GM19023 (cell line): ENCODE data around the gene MRGPRG.

ENCODE experiments used
- ATAC-seq: cut with Tn5 transposase; IDR thresholded peaks from one replicate; pipeline ENCODE4 v1.9.1; 2021; ENCODE audit warnings: mild to moderate bottlenecking, moderate library complexity; ENCODE audit not compliant: unreplicated experiment

Gene MRGPRG

DNA sequence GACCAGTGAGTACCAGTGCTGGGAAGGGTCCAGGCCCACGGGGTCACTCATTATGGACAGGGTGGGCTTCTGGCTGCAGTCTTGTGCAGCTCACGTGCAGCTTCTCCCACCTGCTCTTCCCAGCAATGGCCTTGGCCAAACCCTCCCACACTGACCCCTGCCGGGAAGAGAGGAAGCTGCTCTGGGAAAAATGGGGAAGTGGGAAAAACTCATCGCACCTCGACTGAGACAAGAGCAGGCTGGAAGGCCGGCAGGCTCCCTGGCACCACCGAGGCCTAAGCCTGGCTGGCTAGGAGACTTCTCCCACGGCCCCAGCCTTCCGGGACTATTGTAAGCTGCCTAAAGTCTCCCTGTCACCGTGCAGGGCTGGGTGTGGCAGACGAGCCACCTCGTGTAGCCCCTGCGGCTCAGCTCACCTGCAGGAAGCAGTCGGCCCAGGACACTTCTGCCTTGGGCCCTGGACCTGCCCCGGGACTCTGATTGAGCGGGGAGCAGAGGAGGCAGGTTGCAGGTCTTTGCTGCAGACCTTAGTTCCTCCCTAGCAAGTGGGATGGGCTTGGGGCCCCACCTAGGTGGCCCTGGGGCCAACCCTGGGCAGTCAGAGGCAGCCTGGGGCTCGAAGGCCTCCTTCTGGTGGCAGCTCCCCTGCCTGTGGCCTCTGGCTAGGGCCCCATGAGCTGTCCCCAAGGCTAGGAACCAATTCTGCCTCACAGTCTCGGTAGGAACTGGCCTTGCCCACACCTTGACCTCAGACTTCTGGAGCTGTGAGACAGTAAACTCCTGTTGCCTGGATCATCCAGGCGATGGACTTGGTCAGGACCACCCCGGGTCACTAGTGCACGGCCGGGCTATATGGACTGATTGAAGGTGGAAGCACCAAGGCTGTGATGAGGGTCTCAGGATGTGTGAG lies 23.1 kb downstream of the MRGPRG start:
- ATAC-seq, result no peak

DNA sequence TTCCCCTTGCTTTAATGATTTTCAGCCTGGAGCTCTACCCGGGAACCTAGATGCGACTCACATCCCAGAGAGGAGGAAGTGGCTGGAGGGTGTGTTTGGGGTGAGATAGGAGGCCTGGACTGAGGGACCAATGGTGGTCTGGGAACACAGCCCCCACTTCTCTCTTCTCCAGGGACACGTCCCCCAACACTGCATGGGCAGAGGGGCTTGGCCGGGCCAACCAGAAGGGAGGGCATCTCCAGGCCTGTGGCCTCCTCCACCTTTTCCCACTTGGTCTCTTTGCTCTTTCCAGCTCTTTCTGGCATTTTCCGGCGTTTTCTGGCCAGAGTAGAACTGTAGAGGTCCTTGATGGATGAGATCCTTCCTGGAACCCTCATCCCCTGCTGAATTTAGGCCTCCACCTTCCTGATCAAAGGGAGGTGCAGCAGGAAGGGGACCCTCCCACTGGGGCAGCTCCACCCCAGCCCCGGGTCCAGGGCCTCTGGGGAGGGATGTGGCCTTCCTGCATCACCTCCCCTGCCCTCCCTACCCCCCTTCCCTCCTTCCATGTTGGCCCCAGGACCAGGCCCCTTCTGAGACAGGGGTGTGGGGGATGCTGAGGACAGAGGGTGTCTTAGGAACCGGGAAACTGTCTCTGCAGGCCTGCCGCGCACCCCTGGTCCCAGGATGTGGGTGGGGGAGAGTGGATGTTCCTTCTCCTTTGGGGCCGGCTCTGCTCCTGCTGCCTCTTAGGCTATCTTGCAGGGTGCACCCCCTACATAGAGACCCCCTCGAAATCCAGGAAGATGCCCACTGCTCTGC lies 24.4 kb downstream of the MRGPRG start:
- no peak for ATAC-seq

DNA sequence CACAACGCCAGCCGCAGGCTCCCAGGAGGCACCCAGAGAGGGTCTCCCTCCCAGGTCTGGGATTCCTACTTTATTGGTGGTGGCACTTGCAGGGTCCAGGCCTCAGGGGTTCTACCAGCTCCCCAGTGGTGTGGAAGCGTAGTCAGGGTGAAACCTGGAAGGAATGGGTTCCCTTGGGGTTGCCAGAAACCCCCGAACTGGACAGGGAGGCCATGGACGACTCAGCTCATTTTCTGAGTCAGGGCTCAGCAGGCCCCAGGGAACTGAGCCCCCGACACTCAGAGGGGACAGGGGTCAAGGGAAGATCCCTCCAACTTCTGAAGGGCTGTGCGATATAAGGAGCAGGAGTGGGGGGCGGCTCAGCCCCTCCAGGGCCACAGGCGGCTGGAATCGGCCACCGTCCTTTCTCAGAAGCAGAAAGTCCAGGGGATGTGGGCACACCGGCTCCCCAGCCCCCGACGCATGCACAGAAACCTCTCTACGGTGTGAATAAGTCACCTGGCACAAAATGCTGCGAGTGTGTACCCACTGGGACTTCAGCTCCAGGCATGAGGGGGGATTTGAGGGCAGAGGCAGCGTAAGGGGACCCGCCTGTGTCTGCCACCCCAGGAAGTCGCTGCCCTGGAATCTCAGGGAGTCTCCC lies 25.1 kb downstream of the MRGPRG start:
- no peak for ATAC-seq

DNA sequence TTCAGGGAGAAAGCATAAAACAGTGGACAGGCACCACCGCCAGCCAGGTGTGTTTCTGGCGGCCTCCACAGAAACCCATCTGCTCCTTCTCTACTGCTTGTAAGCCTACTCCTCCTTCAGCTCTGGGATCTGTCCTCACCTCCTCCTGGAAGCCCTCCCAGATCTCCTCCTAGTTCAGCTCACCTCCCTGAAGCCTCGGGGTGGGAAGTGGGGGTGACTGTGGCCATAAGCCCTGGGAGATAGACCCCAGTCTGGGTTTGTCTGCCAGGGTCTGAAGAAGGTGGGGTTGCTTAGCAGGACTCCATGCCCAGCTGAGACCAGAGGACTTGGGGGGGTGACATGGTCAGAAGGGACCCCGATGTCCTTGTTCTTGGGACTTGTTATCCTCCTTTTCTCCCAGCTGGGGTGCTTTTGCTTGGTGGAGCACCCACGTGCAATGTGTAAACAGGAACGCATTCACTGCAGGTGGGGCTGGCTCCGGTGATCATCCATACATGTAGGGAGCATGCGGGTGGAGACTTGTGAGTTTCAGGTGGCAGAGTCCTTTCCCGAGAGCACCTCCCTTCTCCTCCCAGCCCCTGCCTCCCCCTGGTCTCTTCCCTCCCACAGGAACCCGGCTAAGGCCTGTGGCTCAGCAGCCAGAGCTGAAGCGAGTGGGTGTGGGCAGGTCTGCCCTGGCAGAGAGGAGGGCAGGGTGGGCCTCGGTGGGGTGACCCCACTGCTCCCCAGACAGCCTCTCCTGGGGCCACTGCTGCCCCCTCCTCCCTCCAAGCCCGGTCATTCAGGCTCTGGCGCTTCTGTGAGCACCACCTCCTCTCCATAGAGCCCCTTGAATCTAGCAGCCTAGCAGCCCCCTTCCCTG lies 25.9 kb downstream of the MRGPRG start:
- ATAC-seq, result no peak

DNA sequence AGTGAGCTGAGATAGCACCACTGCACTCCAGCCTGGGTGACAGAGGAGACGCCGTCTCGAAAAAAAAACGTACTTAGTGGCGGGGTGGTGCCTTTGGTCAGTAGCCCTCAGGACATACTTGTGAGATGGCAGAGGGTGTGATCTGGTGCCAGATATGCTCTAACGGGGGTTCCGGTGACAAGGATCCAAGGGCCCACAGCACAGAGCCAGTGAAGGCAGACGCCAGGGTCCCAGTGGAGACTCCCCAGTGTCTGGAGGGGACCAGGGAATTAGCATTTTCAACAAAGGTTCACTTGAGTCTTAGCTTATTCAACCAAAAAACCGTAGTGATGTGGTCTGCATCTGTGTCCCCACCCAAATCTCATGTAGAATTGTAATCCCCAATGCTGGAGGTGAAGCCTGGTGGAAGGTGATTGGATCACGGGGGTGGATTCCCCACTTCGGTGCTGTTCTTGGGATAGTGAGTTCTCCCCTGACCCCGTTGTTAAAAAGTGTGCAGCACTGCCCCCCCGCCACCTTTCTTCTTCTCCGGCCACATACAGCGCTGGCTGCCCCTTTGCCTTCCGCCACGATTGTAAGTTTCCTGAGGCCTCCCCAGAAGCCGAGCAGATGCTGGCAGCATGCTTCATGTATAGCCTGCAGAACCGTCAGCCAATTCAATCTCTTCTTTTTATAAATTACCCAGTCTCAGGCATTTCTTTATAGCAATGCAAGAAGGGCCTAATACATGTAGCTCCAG lies 26.9 kb downstream of the MRGPRG start:
- ATAC-seq, result no peak

DNA sequence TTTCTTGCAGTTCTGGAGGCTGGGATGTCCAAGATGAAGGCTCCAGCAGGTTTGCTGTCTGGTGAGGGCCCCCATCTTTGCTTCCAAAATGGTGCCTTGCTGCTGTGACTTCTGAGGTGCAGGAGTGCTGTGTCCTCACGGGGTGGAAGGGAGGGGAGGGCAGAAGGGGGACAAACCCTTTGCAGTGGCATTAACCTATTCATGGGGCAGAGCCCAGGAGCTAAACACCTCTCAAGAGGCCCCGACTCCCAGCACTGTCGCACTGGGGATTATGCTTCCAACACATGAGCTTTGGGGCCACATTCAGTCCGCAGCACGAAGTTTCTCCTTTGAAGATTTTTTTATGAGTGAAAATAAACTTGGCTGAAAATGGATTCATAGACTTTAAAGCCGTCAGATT lies 28.0 kb downstream of the MRGPRG start:
- no peak for ATAC-seq

DNA sequence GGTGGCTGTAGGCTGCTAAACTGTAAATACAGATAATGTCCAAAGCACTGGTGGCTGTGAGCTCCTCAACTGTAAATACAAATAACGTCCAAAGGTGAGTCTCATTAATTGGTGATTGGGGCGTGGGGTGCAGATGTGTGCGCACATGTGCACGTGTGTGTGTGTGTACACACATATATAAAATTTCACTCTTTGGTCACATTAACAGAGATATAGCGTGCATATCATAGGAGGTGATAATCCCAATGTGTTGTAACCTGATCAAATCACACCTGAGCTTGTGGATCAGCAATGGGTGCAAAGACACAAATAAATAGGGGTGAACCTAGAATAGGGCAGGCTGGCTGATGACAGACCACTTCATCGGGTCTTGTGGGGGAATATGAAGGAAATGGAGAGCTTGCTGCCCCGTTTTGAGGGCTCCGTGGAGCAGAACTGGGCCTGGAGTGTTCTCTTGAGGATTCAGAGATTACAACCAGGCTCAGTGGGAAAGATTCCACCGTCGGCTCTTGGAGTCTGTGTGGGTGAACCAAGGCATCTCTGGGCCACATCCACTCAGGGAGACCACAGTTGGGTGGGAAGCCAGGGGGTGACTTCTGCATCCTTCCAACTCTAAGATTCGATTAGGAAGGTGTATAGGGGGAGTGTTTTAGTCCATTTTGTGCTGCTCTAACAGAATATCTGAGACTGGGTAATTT lies 28.6 kb downstream of the MRGPRG start:
- ATAC-seq, result no peak

DNA sequence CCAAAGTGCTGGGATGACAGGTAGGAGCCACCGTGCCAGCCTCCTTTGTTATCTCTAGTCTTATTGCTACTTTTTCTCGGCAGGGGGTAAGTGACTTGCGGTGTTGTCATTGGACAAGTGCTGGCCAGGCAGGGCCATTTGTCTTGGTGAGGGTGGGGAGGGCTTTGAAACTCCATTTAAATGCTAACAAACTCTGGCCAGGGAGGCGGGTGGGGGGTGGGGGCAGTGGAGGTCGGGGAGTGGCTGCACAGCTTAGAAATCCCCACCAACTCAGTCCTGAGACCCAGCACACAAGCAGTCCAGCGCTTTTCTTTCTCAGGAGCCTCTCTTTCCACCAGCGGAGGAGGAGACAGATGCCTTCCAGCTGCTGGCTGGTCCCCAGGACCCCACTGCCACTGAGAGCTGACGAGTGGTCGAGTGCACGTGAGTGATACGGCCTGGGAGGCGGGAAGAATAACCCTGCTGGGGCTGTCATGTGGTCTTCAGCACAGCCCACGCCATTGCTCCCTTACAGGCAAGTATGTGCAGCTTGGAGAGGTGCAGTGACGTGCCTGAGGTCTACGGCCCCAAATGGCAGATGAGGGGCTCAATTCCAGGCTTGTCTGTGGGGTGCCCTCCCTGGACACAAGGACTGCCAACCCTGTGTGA lies 29.3 kb downstream of the MRGPRG start:
- ATAC-seq, result no peak

DNA sequence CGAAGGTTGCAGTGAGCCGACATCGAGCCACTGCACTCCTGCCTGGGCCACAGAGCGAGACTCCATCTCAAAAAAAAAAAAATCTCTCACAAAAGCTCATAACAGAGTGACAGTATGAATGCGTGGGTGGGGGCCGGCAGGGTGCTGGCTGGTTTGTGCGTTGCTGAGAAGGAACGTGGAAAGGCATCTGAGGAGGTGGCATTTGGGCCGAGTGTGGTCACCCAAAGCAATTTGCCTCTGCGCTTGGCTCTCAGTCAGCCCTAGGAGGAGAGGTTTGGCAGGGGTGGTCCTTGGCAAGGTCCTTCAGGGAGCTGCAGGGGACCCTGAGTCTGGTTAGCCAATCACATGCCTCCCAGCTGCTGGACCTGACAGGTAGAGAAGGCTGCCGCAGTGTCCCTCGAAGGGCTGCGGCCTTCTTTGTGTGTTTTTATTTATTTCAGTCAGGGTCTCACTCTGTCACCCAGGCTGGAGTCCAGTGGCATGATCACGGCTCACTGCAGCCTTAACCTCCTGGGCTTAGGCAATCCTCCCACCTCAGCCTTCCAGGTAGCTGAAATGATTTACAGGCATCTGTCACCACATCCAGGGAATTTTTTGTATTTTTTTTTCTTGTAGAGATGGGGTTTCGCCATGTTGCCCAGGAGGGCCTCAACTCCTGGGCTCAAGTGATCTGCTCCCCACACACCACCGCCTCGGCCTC lies 30.0 kb downstream of the MRGPRG start:
- no peak for ATAC-seq

DNA sequence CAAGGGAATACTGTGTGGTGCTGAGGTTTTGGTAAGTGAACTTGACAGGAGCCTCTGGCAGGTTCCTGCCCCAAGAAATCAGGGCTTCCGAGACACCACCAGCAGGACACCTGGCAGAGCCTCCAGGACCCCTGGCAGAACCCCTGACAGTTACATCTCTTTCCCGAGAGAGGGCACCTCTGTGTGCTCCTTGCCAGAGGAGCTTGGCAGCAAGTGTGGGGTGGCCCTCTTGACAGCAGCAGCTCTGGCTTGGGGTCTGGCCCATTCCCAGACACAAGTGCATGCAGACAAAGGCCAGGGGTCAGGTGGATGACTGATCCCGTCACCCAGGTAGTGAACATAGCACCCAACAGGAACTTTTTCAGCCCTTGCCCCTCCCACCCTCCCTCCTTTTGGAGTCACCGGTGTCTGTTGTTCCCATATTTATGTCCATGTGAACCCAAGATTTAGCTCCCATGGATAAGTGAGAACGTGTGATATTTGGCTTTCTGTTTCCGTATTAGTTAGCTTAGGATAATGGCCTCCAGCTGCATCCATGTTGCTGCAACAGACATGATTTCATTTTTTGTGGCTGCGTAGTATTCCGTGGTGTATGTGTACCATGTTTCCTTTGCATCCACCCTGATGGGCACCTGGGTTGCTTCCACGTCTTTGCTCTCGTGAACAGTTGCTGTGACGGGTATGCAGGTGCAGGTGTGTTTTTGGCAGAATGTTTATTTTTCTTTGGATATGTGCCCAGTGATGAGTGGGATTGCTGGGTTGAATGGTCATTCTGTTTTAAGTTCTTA lies 32.3 kb downstream of the MRGPRG start:
- no peak for ATAC-seq

DNA sequence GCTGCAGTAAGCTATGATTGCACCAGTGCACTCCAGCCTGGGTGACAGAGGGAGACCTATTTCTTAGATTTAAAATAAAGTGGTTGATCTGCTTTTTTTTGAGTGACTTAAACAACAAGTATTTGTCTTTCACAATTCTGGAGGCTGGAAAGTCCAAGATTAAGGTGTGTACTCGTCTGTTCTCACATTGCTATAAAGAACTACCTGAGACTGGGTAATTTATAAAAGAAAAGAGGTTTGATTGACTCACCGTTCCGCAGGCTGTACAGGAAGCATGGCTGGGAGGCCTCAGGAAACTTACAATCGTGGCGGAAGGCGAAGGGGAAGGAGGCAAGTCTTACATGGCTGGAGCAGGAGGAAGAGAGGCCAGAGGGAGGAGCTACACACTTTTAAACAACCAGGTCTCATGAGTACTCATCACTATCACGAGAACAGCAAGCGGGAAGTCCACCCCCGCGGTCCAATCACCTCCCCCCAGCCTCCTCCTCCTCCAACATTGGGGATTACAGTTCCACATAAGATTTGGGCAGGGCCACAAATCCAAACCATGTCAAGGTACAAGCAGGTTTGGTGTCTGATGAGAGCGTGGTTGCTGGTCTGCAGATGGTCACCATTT lies 33.8 kb downstream of the MRGPRG start:
- no peak for ATAC-seq

DNA sequence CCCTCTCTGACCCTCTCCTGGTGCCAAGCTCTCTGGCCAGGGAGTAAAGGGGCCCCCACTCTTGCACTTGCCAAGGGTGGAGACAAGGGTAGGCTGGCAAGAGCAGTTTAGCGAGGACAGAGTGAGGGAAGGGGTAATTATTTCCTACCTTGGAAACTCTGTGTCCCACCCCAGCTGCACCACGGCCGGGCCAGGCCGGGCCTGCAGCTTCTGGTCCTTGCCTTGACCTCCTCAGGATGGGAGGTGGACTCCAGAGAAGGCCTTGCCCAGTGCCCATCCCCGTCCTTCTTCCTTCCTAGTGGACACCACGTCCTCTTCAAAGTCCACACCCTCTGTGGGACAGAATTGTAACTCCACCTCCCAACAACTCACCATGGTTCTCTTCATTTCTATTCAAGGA lies 35.1 kb downstream of the MRGPRG start:
- ATAC-seq, result no peak

DNA sequence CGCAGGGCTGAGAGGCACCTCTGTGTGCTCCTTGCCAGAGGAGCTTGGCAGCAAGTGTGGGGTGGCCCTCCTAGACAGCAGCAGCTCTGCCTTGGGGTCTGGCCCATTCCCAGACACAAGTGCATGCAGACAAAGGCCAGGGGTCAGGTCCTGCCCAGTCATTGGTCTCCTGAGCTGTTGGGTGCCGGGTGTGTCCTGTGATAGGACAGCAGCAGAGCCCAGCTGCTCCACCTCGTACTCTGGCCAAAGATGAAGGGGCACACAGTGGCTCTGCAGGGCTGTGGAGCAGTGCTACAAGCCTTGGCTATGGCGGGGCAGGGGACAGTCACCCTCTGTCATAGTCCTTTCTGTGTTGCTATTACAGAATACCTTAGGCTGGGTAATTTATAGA lies 36.2 kb downstream of the MRGPRG start:
- no peak for ATAC-seq

DNA sequence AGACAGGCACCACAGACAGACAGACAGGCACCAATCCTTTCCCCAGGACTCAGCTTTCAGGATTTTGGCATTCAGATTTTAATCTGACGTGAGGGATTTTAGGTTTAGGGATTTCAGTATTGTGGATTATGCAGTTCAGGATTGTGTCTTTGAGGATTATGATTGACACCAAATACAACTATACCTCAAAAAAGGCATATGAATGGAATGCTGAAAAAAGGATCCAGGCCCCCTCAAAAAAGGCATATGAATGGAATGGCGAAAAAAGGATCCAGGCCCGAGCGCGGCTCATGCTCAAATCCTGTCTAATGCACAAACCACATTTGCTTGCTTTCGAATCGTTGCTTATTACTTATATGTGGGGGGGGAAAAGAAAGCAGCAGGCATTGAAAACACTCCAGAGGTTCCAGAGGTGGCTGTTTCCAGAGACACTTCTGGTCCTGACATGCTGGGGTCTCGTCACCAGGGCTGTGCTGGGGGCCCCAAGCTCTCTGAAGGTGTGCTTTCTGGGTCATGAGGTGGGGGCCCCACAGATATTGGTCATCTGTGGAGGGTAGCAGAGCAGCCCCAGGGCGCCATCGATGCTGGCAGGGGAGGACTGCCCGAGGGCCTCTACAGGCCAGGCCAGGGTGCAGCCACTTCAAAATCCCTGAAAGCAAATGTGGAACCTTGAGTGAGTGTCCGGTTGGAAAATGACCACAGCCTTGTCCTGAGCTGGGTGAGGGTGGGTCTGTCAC lies 36.7 kb downstream of the MRGPRG start:
- ATAC-seq, result no peak

DNA sequence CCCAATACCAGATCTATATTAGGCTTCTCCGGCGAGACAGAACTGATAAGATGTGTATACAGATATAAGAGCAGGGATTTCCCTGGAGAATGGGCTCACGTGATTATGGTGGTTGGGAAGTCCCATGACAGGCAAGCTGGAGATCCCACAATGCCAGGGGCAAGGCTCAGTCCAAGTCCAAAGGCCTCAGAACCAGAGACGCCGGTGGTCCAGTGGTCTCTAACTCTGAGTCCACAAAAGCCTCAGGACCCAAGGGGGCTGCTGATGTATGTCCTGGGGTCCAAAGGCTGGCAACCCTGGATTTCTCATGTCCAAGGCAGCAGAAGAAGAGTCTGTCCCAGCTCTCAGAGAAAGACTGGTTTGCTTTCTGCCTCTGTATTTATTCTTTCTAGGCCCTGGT lies 37.7 kb downstream of the MRGPRG start:
- ATAC-seq, result no peak

DNA sequence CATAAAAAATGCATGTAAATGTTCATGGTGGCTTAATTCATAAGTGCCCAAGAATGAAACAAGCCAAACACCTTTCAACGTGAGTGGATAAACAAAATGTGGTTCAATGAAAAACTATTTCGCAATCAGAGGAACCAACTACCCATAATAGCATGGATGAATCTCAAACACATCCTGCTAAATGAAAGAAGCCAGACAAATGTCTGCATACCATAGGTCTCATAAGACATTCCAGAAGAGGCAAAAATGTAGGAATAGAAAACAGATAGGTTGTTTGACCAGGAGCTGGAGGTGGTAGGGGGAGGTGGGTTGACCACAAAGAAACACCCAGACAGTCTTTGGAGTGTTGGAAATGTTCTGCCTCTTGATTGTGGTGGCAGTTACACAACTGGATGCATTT lies 40.3 kb downstream of the MRGPRG start:
- ATAC-seq, result no peak
